ENCODE measurements around the gene CYB5D1.

Gene CYB5D1

GRCh38 chr17:7910711-7911110 lies 52.9 kb downstream of the CYB5D1 start:
- no peak overlapping the region for H3K4me3 ChIP-seq (ENCODE audit: low read depth, low read length)
- TF ChIP-seq CTCF (IDR thresholded peaks at IDR 0.05; ENCODE audit: low read depth, low read length): no peak

GRCh38 chr17:7911116-7911515 lies 53.3 kb downstream of the CYB5D1 start:
- TF ChIP-seq CTCF (IDR thresholded peaks at IDR 0.05; ENCODE audit: low read depth, low read length): no peak
- no peak overlapping the region for H3K4me3 ChIP-seq (ENCODE audit: low read depth, low read length)

Data from WI38 (cell line).